IPS-18c (cell line): ENCODE results near the gene GCN1.

ENCODE experiments used
- H3K4me3 ChIP-seq: 2 replicates; pipeline ENCODE4 v1.7.0; 2013; ENCODE audit warnings: low read depth, mild to moderate bottlenecking, low read length, moderate library complexity; ENCODE audit not compliant: insufficient read depth
- H3K9me3 ChIP-seq: one replicate; pipeline ENCODE4 v1.6.1; 2013; ENCODE audit warnings: mild to moderate bottlenecking, low read length, moderate library complexity; ENCODE audit not compliant: control insufficient read depth, insufficient read depth

Gene GCN1

GRCh38 chr12:120085920-120086645, 108.4 kb downstream of the GCN1 start:
- Histone ChIP-seq H3K9me3 (no peaks in the 10 kb centered on the region), H3K4me3 (no peak overlapping the region)

- no peak overlapping the region for H3K4me3 ChIP-seq
Measured at GRCh38 chr12:120081641-120082040, 112.9 kb downstream of the GCN1 start.

GRCh38 chr12:120079411-120080400, 114.8 kb downstream of the GCN1 start:
- no peak overlapping the region for H3K4me3 ChIP-seq
- H3K9me3 ChIP-seq = no peaks in the 10 kb centered on the region

More at GRCh38 chr12:120081641-120082040, 112.9 kb downstream of the GCN1 start:
- H3K9me3 ChIP-seq = no peaks in the 10 kb centered on the region

- H3K9me3 ChIP-seq = no peaks in the 10 kb centered on the region
- no peak overlapping the region for H3K4me3 ChIP-seq
Measured at GRCh38 chr12:120078868-120079267, 115.6 kb downstream of the GCN1 start.

GRCh38 chr12:120077260-120077659, 117.3 kb downstream of the GCN1 start:
- Histone ChIP-seq H3K4me3 (no peak overlapping the region), H3K9me3 (no peaks in the 10 kb centered on the region)
